KBM-7 (cell line): ENCODE data around the gene AHCYL1.

ENCODE experiments used
- DNase-seq: peaks from one replicate; pipeline ENCODE4 v3.0.0-alpha.2; 2015
- in situ Hi-C: fragments of 300-500 bp; cut with MboI; formaldehyde crosslinking; loops from 2 replicates; pipeline ENCODE4 v1.14.3; 2020; ENCODE audit warnings: low sequenced_read_pairs, low pct_unique_long_range_greater_than_20kb, mixed read lengths

The AHCYL1 gene

GRCh38 chr1:110068646-110069403 lies 84.3 kb downstream of the AHCYL1 start:
- in situ Hi-C loops: no loop called here
- DNase-seq: no peak

DNA sequence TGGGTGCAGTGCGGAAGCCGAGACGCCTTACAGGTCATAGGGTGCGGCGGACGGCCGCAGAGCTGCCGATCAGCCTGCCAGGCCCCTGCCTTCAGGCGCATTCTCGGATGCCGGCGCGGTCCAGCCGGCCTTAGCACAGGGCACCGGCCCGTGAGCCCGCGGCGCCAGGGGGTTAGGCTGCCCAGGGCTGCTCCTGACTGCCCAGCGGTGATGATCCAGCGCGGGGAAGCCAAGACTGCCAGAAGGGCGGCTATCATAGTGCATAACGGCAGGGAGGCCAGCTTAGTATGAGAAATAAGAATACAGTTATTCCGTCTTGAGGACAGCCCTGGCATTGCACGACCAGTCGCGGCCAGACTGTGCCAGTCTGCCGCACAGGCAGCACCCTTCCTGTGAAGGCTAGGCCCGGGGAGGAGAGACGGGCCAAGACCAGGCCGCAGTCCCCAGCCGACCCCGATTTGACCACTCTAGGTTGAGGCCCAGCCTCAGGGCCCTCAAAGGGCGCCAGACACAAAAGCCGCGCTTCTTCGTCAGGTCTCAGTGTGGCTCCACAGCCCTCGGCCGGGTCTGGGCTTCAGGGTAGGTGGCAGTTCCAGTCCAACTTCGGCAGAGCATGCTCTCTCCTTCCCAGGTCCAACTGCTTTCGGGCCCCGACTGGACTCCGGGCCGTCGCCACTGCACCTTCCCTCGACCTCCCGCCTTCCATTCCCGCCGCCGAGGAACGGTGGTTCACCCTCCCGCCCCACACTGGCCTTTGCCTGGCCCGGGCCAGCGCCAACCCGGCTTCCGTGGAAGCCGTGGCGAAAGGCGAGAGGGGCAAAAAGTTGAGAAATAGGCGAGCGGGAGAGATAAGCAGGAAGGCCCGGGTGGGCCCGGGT lies 85.1 kb downstream of the AHCYL1 start:
- no peak for DNase-seq
- in situ Hi-C loops: no loop called here

DNA sequence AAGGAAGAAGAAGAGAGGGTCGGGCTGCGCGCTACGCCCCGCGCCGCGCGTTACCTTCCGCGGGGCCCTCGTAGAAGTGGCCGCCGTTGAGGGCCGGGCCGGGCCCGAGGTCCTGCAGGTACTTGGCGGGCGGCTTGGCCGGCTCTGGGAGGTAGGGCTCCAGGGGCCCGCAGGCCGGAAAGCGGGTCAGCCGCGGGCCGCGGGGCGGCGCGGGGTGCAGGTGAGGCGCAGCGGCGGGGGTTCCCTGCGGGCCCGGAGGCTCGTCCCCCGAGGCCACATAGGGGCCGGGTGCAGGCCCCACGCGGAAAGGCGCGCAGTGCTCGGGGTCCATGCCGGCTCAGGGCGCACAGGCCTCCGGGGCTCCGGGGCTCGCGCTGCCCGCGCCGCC lies 85.7 kb downstream of the AHCYL1 start:
- in situ Hi-C loops: no loop called here
- DNase-seq: no peak

GRCh38 chr1:110070671-110071242 lies 86.2 kb downstream of the AHCYL1 start, which contains the start of gene ALX3:
ALX3 (minus strand) TSS chr1:110070672; CDS start chr1:110070612, 60 bp downstream.
- DNase-seq: no peak
- in situ Hi-C loops: no loop called here
